Ovary (tissue), 3 donors: Measurements from ENCODE around the gene SLC38A9.

Experiments
- CTCF ChIP-seq, 3 donors: fragments of 450-650 bp in 2 of 3; fragments of 200-600 bp in 1 of 3; IDR thresholded peaks; one replicate each; pipeline versions ENCODE4 v1.5.1 to v1.8.0; 2016 to 2022; ENCODE audit warnings: antibody characterized with exemption in 3 of 3, mild to moderate bottlenecking in 1 of 3
- EP300 ChIP-seq: sonication (generic); formaldehyde crosslinking; IDR thresholded peaks from one replicate; pipeline ENCODE4 v1.6.1; 2017; ENCODE audit warnings: antibody characterized with exemption
- donor health status: DM: no; HTN: no; CAD: no.

- no peak for TF ChIP-seq EP300
- no peak for TF ChIP-seq CTCF (IDR thresholded peaks at IDR 0.05)
Observed at GRCh38 chr5:55675119-55675518, 37.0 kb downstream of the SLC38A9 start.
